Measurements from ENCODE around the gene PAX3.

The PAX3 gene

GRCh38 chr2:222289278-222290160 is 9.3 kb downstream of the PAX3 start:
- H3K9me3 ChIP-seq (replicated peaks; ENCODE audit: insufficient read depth, low read length), result no peaks in the 10 kb centered on the region
- no peak for TF ChIP-seq EZH2 (optimal IDR thresholded peaks at IDR 0.05; ENCODE audit: low read depth, low read length)
- TF ChIP-seq CTCF (IDR thresholded peaks at IDR 0.05; ENCODE audit: low read length), result no peak
- TF ChIP-seq EZH2phosphoT487 (IDR thresholded peaks at IDR 0.05; ENCODE audit: low read length), result no peak
- H3K79me2 ChIP-seq (ENCODE audit: low read length), result no peaks in the 10 kb centered on the region
- H3K4me3 ChIP-seq (ENCODE audit: low read length), result no peak overlapping the region
- H3K36me3 ChIP-seq (replicated peaks; ENCODE audit: insufficient read depth, low read length), result no peaks in the 10 kb centered on the region
- H3K4me1 ChIP-seq (ENCODE audit: low read length), result no peaks in the 10 kb centered on the region
- no peak overlapping the region for H3K9ac ChIP-seq (ENCODE audit: low read length)
- no peak overlapping the region for H3K27ac ChIP-seq (ENCODE audit: low read length)
- DNase-seq, result no peak
- no peaks in the 10 kb centered on the region for H3K27me3 ChIP-seq (replicated peaks; ENCODE audit: insufficient read depth, low read length)
- H3K4me2 ChIP-seq (ENCODE audit: low read depth, low read length), result no peak overlapping the region
- H4K20me1 ChIP-seq (ENCODE audit: insufficient read depth, low read length), result no peaks in the 10 kb centered on the region
- no peak overlapping the region for H2AFZ ChIP-seq (ENCODE audit: low read length)
- no peaks in the 10 kb centered on the region for H3K9me2 ChIP-seq (replicated peaks; ENCODE audit: insufficient read depth, low read length)
- H3F3A ChIP-seq (ENCODE audit: insufficient read depth, low read length), result no peaks in the 10 kb centered on the region

- no peaks in the 10 kb centered on the region for H3K9me2 ChIP-seq (replicated peaks; ENCODE audit: insufficient read depth, low read length)
- no peaks in the 10 kb centered on the region for H3K9me3 ChIP-seq (replicated peaks; ENCODE audit: insufficient read depth, low read length)
- no peak overlapping the region for H3K27ac ChIP-seq (ENCODE audit: low read length)
- no peak for TF ChIP-seq EZH2 (optimal IDR thresholded peaks at IDR 0.05; ENCODE audit: low read depth, low read length)
- TF ChIP-seq EZH2phosphoT487 (IDR thresholded peaks at IDR 0.05; ENCODE audit: low read length), result no peak
- no peak for TF ChIP-seq CTCF (IDR thresholded peaks at IDR 0.05; ENCODE audit: low read length)
- H3F3A ChIP-seq (ENCODE audit: insufficient read depth, low read length), result no peaks in the 10 kb centered on the region
- DNase-seq, result no peak
- H3K4me2 ChIP-seq (ENCODE audit: low read depth, low read length), result no peak overlapping the region
- no peaks in the 10 kb centered on the region for H3K4me1 ChIP-seq (ENCODE audit: low read length)
- no peaks in the 10 kb centered on the region for H3K27me3 ChIP-seq (replicated peaks; ENCODE audit: insufficient read depth, low read length)
- H3K79me2 ChIP-seq (ENCODE audit: low read length), result no peaks in the 10 kb centered on the region
- H4K20me1 ChIP-seq (ENCODE audit: insufficient read depth, low read length), result no peaks in the 10 kb centered on the region
- no peak overlapping the region for H2AFZ ChIP-seq (ENCODE audit: low read length)
- no peak overlapping the region for H3K9ac ChIP-seq (ENCODE audit: low read length)
- no peak overlapping the region for H3K4me3 ChIP-seq (ENCODE audit: low read length)
- no peaks in the 10 kb centered on the region for H3K36me3 ChIP-seq (replicated peaks; ENCODE audit: insufficient read depth, low read length)
Measured at GRCh38 chr2:222288590-222289277, 10.1 kb downstream of the PAX3 start.

- H2AFZ ChIP-seq (ENCODE audit: low read length), result no peak overlapping the region
- no peaks in the 10 kb centered on the region for H3K9me2 ChIP-seq (replicated peaks; ENCODE audit: insufficient read depth, low read length)
- no peak for TF ChIP-seq EZH2 (optimal IDR thresholded peaks at IDR 0.05; ENCODE audit: low read depth, low read length)
- no peak for TF ChIP-seq CTCF (IDR thresholded peaks at IDR 0.05; ENCODE audit: low read length)
- TF ChIP-seq EZH2phosphoT487 (IDR thresholded peaks at IDR 0.05; ENCODE audit: low read length), result no peak
- H3K4me3 ChIP-seq (ENCODE audit: low read length), result no peak overlapping the region
- H4K20me1 ChIP-seq (ENCODE audit: insufficient read depth, low read length), result no peaks in the 10 kb centered on the region
- no peak overlapping the region for H3K4me2 ChIP-seq (ENCODE audit: low read depth, low read length)
- H3K9me3 ChIP-seq (replicated peaks; ENCODE audit: insufficient read depth, low read length), result no peaks in the 10 kb centered on the region
- H3K79me2 ChIP-seq (ENCODE audit: low read length), result no peaks in the 10 kb centered on the region
- no peaks in the 10 kb centered on the region for H3K4me1 ChIP-seq (ENCODE audit: low read length)
- no peak overlapping the region for H3K27ac ChIP-seq (ENCODE audit: low read length)
- H3K9ac ChIP-seq (ENCODE audit: low read length), result no peak overlapping the region
- H3K27me3 ChIP-seq (replicated peaks; ENCODE audit: insufficient read depth, low read length), result no peaks in the 10 kb centered on the region
- H3F3A ChIP-seq (ENCODE audit: insufficient read depth, low read length), result no peaks in the 10 kb centered on the region
- no peaks in the 10 kb centered on the region for H3K36me3 ChIP-seq (replicated peaks; ENCODE audit: insufficient read depth, low read length)
- no peak for DNase-seq
Measured at GRCh38 chr2:222287862-222288479, 10.8 kb downstream of the PAX3 start.

Data from MM.1S (cell line).